ENCODE measurements around the gene MAD2L1.

MAD2L1 gene

DNA sequence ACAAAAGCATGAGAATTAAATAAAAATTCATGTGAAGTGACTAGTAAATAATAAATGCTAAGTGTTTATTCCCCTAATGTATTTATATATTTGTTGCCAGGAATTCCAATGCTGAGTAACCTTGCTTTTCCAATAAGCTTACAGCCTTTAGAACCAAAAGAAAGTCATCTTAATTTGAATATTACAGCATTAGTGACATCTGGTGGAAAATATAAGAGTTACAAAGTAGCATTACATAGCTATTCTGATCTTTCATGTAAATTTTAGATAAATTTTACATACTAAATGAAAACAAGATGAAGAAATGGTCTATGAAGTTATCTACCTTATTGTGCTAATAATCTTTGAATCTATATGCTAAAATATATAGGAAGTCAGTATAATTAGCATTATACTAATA lies 10.4 kb downstream of the MAD2L1 start:
- DNase-seq: no peak

DNA sequence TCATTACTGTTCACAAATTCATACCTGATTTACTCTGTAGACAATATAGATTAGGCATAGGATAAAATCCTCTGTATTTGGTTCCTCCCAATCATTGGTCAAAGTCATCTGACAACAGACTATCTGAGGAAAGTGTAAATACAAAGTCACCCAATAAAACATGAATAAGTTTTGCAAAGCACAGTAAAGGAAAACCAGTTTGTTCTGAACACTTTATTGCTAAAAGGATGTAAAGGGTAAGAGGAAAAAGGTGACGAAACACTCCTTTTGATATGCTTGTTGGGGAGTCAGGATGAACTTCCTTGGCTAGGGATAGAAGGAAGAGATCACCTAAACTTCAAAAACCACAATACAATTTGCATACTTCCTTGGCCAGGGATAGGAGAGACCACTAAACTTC lies 10.9 kb downstream of the MAD2L1 start:
- DNase-seq: no peak

DNA sequence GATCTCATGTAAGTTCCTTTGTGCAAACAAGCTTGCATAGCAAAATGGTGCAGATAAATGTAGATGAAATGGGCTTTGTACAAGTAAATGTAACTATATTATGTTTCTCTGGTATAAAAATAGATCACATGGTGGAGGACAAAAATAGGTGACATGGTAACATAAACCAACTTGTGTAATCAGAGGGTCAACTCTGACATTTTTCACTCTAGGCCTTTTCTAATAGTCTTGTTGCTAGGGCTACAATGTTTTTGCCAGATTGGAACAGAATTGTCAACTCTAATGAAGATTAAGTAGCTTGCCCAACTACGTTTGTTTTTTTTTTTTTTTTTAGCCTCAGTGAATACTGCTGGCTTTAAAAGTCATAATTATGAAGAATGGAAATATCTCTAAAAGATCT lies 11.5 kb downstream of the MAD2L1 start:
- no peak for DNase-seq

DNA sequence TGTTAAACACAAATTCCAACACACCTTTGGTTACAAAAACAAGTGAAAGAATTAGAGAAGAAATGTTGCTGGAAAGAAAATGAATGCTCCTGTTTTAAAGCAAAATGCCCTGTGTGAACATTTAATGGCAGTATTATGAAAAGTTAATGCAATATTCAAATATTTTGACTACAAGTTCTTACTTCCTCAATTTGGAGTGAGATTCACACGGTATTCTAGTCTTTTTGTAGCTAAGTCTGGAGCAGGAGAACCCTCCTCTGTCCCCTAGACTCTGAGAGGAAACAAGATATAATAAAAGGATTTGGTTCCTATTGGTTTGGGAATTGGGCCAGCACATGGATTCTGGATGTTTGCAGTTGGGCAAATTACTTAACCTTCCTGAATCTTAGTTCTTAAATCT lies 12.7 kb downstream of the MAD2L1 start:
- DNase-seq: no peak

DNA sequence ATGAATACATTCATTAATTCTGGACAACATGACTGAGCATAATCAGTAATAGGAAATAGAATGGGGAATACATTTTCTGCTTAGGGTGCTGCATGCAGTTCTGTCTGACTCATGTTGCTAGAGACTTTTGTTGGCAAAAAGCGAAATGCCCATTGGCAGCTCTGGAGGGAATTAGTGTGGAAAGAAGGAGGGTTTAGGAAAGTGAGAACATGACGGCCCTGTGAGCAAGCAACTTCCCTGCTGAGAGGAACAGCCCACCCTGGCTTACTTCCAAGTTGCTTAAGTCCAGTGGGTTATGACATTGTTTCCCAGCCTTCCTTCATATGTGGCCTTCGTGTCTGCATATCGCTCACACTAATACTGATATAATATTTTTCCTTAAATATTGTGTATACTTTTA lies 13.8 kb downstream of the MAD2L1 start:
- peak; percentile 26 for DNase-seq

DNA sequence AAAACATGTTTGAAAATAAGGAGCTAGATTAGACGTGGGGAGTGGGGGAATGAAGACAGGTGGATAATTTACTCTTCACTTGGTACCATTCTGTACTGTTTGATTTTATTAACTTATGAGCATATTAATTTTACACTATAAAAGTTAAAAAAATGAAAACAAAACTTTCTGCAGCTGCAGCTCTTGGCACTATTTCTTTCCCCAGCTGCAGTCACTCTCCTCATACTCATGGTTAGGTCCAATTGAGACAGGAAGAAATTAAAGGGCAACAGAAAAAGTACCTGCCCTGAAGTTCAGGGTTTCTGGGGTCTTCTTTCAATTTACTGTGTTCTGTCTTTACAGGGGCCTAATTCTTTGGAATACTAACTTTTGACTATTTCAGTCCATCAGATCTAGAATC lies 15.4 kb downstream of the MAD2L1 start:
- DNase-seq: no peak

DNA sequence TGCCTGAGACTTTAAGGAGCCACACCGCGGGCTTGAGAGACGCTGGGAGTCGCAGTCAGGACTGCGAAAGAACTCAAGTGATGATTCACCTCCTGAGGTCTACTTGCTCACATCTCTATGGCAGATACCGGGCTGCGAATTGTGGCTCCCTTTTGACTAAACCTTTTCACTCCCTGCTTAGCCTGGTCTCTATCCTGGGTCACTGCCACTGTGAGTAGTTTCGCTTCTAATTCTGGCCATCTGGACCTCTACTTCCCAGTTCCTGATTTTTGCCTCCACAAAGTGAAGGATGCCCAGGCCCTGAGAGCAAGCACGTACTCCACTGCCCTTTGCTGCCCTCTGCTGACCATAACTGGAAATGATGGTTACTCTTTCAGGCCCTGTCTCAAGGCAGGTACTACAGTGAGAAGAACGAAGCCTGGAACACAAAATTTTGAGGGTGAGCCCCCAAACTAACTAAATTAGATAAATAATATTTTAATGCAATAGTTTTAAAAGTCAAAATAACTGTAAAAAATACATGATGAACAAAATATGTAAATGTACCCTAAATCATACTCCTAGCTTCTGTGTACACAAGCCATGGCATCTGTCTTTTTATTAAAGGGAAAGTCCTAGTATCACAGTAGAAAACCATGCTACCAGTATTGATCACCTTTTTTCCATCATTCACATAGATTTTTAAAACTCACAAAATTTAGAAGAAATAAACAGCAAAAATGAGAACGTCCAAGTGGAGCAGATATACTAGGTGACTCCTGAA lies 16.7 kb downstream of the MAD2L1 start:
- DNase-seq: peak; percentile 62

DNA sequence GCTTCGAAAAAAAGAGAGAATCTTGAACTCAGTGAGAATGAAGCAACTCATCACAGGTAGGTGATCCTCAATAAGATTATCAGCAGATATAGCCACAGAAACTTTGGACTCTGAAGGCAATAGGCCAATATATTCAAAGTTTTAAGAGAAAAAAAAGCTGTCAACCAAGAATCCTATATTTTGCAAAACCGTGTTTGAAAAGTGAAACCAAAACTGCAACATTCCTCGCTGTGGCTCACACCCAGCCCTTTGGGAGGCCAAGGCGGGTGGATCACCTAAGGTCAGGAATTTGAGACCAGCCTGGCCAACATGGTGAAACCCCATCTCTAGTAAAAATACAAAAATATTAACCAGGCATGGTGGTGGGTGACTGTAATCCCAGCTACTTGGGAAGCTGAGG lies 22.8 kb downstream of the MAD2L1 start:
- DNase-seq: no peak

DNA sequence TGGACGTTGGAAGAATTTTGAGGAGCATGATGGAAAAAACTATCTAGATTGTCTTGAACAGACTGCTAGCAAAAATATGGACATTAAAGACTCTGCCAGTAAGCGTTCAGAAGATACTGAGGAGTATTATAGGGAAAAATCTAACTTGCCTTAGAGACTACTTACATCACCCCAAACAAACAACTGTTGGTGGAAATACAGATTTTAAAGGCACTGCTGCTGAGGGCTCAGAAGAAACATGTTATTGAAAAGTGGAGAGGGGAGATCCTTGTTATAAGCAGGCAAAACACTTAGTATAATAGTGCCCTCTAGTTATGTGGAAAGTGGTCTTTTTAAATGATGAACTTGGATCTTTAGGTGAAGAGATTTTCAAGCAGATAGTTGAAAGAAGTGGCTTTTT lies 29.2 kb downstream of the MAD2L1 start:
- no peak for DNase-seq

DNA sequence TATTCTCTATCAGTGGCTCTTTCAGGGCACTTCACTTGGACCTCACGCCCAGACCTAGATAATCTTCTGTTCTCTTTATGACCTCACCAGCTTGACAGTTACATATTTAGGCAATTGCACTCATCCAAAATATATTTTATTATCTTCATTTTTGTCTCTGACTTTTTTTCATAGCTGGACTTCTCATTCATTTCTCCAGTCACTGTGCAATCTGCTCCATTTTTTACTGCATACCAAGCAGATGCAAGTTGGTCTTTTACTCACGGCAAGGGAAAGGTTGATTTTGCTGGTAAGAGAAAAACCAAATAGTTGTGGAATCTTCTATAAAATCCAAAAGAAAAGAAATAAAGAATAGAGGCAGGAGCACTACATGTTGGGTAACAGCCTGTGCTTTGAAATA lies 31.7 kb downstream of the MAD2L1 start:
- no peak for DNase-seq

DNA sequence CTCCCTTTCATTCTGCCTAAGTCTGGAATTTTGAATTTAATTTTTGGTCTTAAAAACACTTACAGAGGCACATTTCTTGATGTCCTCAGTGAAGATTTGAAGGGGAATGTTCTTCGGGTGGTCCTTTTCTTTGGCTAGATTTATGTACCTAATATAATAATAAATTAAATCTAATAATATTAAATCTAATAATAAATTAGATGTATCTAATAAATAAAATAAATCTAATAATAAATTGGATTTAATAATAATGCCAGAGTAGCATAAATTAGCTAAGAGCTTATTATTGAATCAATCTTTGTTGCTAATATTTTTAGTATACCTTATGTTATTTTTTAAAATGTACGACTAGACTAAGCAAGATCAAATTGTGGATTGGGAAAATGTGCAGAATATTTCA lies 39.8 kb downstream of the MAD2L1 start:
- no peak for DNase-seq

DNA sequence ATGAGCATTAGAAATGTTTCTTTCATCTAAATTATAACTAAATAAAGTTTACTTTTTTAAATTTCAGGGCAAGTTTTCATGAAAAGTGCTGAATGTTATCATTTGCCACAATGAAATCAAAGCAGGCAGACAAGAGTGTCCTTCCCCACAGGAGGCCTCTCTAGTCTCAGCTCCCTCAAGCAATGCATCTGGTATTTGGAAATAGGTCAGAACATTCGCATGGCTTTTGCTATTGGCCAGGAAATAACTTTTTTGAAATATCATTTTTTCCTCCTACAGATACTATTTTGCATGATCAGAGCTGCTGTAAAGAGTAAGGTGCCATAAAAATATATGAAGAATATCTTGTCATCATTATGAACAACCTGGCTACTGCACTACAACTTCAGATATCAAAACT lies 41.1 kb downstream of the MAD2L1 start:
- no peak for DNase-seq

DNA sequence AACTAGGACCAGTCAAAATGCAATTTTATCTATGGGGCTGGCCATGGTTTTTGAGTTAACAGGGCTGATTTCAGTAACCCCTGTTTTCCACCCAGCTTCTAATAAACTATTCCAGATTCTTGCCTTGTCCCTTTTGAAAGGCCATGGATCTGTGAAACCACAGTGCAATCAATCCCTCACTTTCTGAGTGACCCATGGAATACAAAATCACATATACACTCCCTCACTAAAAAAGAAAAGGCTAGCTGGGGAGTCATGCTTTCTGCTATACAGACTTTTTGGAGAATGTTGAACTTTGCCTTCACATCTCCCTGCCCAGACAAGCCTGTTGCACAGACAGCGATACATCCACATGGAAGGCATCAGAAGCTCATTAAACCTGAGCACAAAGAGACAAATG lies 47.9 kb downstream of the MAD2L1 start:
- no peak for DNase-seq

DNA sequence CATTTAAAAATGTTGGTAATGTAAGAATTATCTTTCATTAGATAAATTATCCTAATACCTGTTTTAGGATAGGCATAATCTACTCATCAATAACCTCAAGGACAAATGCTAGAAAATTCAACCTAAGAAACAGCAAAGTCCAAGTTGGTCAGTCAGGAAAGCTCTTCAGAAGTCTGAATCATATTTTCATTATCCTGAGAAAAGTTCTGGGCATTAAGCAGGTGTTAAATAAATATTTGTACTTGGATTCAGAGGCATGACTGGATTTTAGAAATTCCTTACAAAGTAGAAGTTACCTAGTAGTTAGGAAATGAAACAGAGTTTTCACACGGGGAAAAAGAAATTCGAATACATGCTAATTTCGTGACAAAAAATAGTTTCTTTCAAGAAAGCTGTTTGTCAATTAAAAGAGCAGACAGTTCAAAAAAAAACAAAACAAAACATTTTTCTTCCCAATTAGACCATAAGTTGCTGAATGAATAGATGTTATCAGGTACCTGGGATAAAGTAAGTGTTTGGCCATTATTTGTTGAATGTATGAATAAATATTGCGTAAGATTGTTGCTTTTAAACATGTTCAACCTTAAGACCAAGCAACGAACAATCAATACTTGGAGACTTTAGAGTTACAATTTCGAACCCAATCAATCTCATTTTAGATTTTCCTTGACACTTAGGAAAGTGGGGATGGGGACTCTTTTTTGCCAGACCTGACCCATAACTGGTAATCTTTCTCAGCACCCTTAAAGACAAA lies 48.5 kb downstream of the MAD2L1 start:
- no peak for DNase-seq

DNA sequence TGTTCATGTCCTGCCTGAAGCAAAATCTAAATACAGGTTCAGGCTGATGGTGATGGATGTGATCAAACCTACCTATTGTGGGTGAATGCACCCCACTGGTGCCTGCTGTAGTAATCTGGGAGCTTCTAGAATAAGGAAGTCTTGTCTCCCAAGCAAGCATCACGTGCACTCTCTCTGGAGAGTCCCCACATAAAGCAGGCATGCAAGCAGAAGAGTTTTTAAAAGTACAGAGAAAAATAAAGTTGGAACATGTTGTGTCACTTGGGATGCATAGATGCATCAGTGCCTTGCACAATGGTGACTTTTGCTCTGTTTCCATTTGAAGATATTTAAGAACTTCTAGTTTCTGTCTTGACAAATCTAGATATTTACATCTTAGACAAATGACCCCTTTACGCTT lies 54.9 kb downstream of the MAD2L1 start:
- DNase-seq: no peak

DNA sequence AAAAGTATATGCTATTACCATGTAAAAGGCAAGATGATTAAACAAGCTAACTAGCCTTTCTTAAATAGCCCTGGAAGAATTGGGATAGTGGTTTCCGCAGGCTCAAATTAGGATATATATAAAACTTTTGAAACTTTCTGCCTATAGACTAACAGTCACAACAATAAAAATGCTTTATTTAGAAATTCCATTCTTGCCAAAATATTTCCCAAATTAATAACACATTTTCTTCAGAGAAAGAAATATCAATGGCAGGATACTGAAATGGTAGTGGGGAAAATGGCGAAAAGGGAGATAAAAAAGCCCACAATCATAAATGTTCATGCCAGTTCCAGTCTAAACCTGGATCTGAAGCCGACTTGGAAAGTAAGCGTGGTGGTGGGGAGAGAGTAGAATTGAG lies 56.0 kb downstream of the MAD2L1 start:
- DNase-seq: no peak

DNA sequence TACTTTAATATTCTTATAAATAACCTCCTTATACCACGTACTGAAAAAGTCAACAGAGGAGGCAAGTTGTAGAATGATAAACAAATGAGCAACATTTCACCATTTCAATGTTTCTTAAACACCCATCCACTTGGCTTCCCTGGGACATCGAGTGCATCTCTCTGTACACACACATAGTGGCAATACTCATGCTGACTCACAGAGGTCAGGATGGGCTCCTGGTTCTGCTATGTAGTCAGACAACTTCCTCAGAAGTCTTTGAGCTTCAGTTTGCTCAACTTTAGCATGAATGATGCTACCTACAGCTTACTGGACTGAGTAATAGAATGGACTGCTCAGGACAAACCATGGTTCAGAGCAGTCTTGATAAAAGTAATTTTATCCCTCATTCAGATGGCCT lies 56.9 kb downstream of the MAD2L1 start:
- DNase-seq: no peak

DNA sequence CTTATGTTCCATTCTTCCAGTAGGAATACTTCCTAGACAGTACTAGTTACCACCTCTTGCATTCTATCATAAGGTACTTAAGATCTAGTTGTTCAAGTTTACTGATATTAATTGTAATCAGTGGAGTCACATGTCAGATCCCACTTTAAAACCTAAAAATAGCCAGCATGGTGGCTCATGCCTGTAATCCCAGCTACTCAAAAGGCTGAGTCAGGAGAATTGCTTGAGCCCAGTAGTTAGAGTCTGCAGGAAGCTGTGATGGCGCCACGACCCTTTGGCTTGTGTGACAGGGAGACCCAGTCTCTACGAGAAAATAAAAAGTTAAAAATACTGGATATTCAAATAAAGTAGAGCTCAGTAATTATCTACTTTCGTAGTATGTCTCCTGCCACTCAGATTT lies 57.7 kb downstream of the MAD2L1 start:
- no peak for DNase-seq

DNA sequence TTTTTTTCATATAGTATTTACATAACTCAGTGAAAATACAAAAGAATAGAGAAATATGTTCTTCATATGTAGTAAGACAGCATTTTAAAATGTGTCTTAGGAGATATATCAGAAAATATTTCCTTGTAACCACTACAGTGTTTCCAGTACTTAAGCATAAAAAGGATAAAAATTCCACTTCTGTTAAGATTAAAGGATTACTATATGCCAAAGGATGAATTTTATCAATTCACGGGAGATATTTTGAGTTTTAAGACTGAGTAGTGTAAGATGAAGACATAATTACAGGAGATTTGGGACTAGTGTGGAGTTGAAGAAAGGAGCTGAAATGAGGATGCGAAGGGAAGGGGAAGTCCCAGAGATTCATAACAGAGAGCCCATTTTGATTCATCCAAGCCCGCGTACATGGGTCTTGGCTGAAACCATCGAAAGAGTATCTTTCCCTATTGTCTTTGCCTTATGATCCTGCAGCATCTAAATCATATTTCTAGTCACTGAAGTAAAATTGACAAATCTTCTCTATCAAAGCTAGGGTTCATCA lies 58.7 kb downstream of the MAD2L1 start:
- DNase-seq: no peak

DNA sequence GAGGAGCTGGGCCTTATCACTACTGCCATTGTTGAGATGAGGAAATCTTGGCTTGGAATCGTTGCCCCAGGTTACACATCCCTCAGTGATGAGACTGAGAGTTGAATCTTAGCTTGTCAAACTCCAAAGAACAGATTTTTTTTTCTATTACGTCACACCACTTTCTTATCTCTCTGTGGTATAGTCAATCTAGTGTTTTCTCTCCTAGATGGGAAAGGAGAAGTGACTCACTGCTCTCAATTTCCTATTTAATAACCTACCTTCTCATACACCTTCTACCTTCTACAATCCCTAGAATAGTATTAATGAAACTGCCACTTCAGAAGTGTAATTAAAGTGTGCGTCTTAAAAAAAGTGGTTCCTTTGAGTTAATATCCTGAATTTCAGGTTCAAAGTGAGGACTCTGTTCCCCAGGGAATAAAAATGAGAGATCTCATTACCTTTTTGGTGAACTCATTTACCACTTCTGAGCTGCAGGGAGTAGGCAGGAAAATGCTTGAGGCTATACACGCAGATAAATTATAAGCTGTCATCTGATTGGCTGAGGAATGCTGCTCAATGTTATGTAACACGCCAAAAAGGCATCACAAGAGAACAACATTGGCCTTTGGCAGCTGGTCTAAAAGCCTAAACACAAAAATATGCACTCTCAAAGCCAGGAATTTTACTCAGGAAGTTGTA lies 59.3 kb downstream of the MAD2L1 start:
- no peak for DNase-seq
